ENCODE results near the gene CNMD.
"Not testable (repeated sequence)": the region's sequence is repeated elsewhere in the genome, so short reads cannot be mapped to it uniquely, and the experiment has no call there.

The CNMD gene

GRCh38 chr13:52711286-52711685 lies 28.3 kb downstream of the CNMD start:
- no peak overlapping the region for H3K4me3 ChIP-seq (ENCODE audit: low read depth, low read length)
- TF ChIP-seq CTCF (IDR thresholded peaks at IDR 0.05; ENCODE audit: low read depth, low read length) = no peak

GRCh38 chr13:52708266-52708665 lies 31.4 kb downstream of the CNMD start:
- not testable (repeated sequence) for H3K4me3 ChIP-seq (ENCODE audit: low read depth, low read length)

- no peak overlapping the region for H3K4me3 ChIP-seq (ENCODE audit: low read depth, low read length)
- no peak for TF ChIP-seq CTCF (IDR thresholded peaks at IDR 0.05; ENCODE audit: low read depth, low read length)
Measured at GRCh38 chr13:52707375-52707774, 32.2 kb downstream of the CNMD start.

- no peak for TF ChIP-seq CTCF (IDR thresholded peaks at IDR 0.05; ENCODE audit: low read depth, low read length)
- H3K4me3 ChIP-seq (ENCODE audit: low read depth, low read length) = no peak overlapping the region
Measured at GRCh38 chr13:52706081-52706480, 33.5 kb downstream of the CNMD start.

- no peak for TF ChIP-seq CTCF (IDR thresholded peaks at IDR 0.05; ENCODE audit: low read depth, low read length)
- no peak overlapping the region for H3K4me3 ChIP-seq (ENCODE audit: low read depth, low read length)
Measured at GRCh38 chr13:52703482-52703881, 36.1 kb downstream of the CNMD start.

GRCh38 chr13:52701728-52702465 lies 37.7 kb downstream of the CNMD start:
- no peak overlapping the region for H3K4me3 ChIP-seq (ENCODE audit: low read depth, low read length)
- no peak for TF ChIP-seq CTCF (IDR thresholded peaks at IDR 0.05; ENCODE audit: low read depth, low read length)

GRCh38 chr13:52696566-52696965 lies 43.1 kb downstream of the CNMD start:
- TF ChIP-seq CTCF (IDR thresholded peaks at IDR 0.05; ENCODE audit: low read depth, low read length) = no peak
- no peak overlapping the region for H3K4me3 ChIP-seq (ENCODE audit: low read depth, low read length)

GRCh38 chr13:52695856-52696255 lies 43.8 kb downstream of the CNMD start:
- no peak for TF ChIP-seq CTCF (IDR thresholded peaks at IDR 0.05; ENCODE audit: low read depth, low read length)
- no peak overlapping the region for H3K4me3 ChIP-seq (ENCODE audit: low read depth, low read length)

Data from WI38 (cell line).